GM21367 (cell line): ENCODE results near the gene AK1.
"Not testable (repeated sequence)": the region's sequence is repeated elsewhere in the genome, so short reads cannot be mapped to it uniquely, and the experiment has no call there.

ENCODE experiments used
- ATAC-seq: cut with Tn5 transposase; IDR thresholded peaks from one replicate; pipeline ENCODE4 v1.9.1; 2021; ENCODE audit not compliant: unreplicated experiment

Gene AK1

DNA sequence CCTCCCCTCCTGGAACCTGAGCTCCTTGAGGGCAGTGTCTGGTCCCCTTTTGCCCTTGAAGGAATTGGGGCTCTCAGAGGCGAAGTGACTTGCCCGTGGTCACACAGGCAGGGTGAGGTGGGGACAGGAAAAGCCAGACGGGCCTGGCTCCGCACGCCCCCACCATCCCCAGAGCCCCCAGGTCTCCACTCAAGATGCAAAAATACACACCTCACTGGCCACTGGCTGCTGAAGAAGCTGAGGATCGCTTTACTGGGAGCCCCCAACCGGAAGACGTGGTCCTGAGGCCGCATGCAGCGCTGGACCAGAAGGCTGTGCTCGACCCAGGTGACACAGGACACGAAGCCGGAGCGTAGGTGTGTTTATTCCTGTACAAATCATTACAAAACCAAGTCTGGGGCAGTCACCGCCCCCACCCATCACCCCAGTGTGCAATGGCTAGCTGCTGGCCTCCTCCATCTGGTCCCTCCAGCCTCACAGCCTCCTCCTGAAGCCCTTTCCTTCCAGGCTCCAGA lies 7.6 kb upstream of the AK1 start:
- ATAC-seq, result no peak

DNA sequence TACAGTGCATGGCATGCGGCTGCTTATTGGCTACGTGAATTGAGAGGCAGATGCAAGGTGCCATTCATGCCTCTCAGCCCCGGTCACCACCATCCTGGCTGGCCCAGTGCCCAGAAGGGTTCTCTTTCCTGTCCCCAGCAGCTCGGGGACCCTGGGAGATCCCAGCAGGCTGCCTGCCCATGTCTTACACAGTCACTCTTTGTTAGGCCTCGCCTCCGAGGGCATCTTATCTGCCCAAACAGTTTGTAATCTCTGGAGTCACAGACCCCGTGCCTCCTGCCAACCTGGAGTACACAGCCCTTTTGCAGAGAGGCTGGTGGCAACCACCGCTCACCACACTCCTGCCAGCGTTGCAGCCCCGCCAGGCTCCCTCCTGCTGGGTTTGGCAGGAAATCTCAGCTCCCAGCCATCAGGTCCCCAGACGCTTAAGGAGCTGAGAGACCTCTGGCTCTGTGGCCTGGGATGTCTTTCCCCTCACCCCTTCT lies 7.0 kb upstream of the AK1 start:
- no peak for ATAC-seq

DNA sequence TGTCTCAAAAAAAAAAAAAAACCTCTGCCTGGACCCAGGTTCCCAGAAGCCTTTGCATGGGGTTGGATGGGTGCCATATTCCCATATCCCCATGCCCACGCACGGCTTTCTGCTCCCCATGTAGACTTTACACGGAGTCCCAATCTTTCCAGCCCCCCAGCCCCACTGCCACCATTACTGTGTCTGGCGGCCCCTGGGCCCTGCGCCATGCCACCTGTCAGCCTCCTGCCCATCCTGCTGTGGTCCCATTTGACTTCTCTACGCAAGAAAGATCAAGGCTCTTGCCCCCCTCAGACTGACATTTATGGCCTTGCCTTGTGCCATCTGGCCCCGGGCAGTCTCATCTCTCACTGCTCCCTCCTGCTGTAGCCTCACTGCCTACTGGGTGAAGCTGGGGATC lies 6.5 kb upstream of the AK1 start:
- ATAC-seq, result no peak

DNA sequence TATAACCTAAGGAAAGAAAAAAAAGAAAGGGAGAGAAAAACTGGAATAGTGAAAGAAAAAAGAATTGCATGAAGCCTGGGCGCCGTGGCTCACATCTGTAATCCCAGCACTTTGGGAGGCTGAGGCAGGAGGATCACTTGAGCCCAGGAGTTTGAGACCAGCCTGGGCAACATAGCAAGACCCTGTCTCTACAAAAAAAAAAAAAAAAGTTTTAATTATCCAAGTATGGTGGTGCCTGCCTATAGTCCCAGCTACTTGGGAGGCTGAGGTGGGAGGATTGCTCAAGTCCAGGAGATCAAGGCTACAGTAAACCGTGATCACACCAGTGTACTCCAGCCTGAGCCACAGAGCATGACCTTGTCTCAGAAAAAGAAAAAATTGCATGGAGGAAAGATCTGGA lies 4.2 kb upstream of the AK1 start:
- not testable (repeated sequence) for ATAC-seq

DNA sequence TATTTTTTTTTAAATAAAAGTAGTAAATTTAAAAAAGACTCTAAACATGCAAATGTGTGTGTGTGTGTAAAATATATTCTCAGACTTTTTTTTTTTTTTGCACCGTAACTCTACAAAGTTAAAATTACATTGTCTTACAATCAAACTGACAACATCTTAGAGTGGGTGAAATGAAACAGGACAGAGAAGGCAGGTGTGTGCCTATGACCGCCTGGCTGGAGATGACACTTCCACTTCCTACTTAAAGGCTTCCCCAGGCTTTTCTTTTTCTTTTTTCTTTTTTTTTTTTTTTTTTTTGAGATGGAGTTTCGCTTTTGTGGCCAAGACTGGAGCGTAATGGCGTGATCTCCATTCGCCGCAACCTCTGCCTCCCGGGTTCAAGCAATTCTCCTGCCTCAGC lies 2.7 kb upstream of the AK1 start:
- ATAC-seq, result no peak

DNA sequence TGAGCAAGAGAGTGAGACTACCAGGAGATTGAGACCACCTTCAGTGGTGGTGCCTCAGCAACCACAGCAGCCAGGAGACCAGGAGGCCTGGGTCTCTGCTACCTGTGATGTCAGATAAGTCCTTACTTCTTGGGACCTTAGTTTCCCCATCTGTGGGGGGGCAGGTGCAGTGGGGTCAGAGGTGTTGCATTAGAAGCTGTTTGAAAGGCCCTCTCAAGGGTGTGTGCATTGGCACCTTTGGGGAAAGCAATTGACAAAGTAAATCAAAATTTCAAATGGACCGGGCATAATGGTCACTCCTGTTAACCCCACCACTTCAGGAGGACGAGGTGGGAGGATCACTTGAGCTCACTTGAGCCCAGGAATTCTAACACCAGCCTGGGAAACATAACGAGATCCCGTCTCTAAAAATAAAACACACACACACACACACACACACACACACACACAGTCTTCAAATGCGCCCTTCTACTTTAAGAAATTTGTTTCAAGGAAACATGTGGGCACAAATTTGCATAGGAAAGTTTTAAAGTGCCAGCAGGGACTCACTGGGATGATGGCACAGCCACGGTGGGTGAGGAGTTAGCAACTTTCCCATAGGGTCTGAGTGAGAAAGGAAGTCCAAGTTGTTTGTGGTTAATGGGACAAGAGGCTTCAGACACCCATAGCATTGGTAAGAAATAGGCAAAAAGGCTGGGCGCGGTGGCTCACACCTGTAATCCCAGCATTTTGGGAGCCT lies 1.3 kb upstream of the AK1 start:
- no peak for ATAC-seq

DNA sequence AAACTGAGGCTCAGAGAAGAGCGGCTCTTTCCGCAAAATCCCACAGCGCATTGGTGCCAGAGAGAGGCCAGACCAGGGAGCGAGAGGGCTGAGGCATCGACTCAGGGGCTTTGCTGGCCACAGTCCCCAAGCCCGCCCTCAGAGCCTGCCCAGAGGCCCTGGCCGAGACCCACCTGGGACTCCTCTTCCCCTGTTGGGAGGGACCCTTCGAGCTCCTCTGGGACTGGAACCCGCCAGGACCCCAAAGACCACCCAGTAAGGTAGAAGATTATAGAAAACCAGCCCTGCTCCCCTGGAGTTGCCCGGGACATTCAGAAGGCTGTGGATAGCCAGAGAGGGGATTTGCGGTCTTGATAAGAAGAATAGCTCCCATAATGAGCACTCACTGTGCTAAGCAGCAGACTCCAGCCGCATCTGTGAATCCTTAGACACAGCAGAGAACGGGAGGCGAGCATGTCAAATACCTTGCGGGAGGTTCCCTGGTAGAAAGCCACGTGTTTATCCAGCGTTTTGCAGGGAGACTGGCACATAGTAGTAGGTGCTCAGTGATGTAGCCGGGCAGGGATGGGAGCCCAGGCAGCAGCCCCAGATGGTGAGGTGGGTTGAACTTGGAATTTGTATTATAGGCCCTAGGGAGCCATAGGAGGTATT lies 651 bp upstream of the AK1 start:
- no peak for ATAC-seq

DNA sequence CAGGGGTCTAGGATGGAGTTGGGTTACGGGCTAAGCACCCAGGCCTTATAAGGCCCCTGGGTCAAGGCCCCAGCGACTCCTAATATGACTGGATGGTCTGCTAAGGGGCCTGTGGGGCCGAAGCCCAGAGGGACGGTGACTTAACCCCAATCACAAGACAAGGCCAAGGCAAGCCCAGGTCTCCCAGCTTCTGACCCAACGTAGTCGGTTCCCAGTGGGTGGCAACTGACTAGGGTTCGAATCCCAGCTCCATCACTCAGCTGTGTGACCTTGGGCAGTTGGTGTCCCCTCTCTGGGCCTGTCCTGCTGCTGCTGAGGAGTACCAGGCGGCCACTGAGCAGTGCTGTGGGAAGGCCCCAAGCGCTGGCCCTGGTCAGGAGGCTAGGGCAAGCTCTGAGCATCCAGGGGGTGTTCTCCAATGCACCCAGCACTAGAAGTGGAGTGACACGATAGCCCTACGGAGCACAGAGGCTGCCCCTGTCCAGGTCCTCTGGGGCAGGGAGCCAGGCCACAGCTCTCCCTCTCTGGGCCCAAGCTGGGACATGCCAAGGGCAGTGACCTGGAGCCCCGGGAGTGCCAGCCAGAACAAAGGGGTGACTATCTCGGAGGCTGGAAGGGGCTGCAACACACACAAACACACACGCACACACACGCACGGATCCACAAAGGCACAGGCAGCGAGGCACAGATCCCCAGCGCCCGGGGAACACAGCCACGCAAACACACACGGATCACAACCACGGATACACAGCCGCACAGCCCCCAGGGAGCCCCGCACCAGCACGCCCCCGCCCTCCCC lies 512 bp downstream of the AK1 start:
- no peak for ATAC-seq

DNA sequence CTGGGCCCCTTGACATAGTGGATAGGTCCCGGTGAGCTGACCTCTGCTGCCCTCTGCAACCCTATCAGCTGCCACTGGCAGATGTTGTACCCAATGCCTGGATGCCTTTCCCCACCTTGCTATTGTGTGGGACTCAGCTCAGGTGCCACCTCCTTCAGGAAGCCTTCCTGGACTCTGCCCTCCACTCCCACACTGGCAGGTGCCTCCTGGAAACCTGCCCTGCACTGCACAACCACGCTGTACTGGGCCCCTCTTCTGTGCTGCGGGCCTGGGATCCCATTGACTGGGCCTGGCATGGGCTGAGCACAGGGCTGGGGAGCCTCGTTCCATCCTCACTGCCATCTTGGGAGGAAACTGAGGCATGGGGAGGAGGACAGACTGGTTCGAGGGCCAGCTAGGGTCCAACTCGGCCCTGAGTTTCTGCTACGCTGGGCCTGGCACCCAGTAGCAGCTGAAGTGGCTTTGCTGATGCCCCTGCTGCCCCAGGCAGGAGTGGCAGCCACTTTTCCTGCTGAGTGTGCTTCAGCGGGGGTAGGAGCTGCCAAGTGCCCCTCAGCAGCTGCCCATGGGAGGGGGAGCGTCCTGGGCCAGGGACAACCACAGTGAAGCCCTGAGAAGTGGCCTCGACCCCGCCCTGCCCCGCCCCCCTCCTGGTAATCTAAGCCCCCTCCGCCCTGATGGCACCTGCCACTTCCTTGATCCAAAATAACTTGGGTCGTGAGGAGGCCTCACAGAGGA lies 1.3 kb downstream of the AK1 start:
- ATAC-seq, result no peak

DNA sequence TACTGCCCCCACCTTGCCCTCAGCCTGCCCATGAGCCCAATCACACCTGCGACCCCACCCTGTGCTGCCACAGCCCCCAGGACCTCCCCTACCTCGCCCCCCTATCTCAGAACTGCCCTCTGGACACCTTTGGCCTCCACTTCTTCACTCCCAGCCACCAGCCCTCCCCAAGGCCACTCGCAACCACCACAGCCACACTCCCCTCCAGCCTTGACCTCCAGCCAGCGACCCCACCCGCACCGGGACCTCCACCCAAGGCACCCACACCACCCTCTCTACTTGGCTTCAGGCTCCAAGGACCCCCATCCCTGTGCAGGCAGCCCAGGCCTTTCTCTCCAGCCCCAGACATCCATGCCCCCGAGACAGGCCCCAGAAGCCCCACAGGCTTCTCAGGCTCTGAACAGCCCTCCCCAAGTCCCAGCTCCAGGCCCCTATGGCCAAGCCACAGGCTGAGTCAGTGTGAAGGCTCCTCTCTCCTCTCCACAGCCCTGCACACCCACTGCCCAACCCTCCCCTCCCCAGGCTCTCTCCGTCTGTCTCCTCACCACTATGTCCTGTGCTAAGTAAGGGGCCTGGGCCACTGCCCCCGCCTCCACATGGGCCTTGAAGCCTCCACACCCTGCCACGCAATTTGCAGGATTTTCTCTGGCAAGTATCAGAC lies 2.0 kb downstream of the AK1 start:
- no peak for ATAC-seq

DNA sequence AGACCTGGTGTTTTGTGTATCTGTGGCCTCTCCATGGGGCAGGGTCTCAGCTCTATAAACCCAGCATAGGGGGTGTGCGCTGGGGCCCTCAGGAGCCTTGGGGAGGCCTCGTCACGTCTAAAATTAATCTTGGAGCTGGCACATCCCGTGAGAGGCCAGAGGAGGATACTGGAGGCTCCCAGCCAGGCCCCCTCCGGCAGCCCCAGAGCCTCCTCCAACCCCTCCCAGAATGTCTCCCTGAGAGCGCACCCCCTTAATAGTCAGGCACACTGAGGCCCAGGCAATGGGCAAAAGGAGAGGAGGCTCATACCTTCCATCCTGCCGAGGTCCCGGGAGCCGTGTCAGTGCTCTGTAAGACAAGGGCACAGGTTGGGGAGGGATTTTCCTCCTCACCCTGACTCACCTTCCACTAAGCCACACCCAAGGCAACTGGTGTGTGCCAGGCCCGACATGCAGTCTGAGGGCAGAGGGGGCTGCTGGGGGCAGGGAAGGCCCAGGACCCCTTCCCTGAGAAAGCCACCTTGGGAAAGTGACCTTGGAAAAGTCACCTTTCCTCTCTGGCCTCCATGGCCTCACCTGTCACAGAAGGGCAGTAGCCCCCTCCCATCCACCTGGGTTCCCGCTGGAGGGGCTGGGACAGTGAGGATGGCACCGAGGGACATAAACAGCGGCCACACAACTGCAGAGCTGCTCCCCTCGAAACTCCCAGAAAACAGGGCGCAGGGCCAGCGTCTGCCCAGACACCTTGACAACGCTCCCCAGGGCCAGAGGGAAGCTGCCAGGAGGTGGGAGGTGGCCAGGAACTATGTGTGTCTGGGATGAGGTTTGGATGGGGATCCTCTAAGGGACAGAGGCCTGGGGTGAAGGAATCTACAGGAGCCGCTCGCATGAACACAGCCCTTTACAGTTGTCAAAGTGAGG lies 2.9 kb downstream of the AK1 start:
- no peak for ATAC-seq

DNA sequence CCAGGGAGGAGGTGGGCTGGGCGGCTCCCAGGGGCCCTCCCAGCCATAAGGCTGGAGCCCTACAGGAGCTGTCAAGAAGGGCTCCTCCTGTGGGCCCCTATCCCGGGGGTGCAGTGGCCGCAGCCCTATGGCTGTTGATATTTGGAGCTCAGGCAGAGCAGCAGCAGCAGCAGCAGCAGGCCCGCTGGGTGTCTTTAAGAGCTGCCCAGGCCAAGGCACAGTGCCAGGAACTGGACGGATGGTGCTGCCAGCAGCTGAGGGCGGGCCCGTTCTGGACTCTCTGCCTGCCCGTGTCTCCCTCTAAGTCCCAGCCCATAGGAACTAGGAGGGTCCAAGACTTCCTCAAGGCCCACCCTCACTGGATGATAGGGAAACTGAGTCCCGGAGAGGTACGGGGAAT lies 3.6 kb downstream of the AK1 start:
- ATAC-seq, result no peak

DNA sequence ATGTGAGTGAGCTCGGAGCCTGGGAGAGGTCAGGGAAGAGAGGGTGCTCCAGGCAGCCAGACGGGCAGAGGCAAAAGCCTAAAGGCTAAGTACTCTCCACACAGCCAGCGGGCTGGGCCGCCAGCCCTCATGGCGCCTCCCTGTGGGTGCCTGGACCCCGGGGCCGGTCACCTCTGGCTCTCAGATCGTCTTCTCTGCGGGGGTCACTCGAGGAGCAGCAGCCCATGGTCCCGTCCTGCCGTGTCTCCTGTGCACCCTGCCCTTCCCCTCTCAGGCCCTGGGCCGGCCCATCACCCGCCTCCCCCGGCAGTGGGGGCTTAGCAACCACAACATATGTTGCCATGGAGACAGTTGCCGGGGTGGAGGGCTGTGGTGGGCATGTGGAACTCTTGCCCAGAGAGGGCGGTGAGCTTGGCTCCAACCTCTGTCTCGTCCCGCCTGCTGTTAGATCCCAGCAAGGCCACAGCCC lies 4.2 kb downstream of the AK1 start:
- ATAC-seq, result no peak

DNA sequence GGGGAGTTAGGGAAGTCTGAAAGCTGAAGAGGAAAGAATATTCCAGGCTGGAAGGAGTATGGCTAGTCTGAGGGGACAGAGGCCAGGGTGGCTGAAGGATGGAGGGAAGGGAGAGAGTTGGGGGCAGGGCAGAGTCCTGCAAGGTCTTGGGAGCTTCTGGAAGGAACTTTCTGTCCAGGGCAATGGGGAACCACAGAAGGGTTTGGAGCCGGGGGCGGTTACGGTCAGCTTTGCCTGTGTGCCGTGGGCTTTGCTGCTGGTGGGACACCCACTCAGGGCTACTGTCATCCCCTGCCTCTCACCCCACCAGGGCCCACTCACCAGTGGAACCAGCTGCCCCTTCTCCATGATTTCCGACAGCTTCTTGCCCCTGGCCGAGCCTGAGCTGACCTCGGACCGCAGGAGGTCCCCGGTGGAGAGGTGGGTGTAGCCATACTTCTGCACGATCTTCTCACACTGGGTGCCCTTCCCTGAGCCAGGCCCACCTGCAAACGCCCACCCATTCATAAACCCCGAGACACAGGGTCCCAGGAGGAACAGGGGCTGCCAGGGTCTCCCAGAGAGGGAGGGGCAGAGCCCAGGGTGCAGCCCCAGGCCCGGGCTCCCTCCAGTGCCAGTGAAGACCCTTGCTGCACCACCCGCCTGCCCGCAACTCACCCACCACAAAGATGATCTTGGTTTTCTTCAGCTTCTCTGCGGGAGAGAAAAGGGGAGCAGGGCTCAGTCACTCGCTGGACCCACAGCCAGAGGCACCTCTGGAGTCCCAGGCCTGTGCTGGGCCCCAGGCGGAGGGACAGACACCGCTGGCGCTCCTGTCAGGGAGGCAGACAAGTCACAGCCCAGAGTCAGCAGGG lies 4.9 kb downstream of the AK1 start:
- no peak for ATAC-seq

DNA sequence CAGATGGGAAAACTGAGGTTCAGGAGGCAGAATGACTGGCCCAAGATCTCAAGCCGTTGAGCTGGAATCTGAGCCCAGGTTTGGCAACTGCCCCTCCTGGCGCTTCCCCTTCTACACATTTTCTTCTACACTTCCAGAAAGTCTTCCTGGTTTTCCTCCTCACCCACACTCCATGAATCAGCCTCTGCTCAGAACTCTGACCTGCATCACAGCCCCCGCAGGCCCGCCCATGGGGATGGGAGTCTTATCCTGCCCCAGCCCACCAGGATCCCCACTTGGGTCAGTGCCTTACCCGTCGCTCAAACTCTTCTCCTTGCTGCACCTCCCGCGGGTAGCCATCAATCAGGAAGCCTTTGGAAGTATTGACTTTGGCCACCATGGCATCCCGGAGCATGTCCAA lies 5.9 kb downstream of the AK1 start:
- no peak for ATAC-seq

DNA sequence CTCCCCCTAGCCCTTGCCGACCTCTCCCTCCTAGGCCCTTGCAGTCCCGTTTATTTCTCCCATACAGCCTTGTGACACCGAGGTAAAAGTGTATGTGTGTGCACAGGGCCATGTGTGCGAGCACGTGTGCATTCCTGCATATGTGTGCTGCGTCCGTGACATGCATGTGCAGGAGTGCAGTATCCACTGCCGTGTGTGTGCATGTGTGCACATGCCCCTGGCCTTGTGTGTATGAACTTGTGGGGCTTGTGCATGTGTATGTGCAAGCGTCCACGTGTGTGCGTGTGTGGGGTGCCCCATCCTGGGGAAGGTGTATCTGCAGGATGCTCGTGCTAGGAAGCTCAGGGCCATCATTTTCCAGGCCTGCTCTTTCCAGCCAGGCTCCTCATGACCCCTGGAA lies 6.6 kb downstream of the AK1 start:
- no peak for ATAC-seq

DNA sequence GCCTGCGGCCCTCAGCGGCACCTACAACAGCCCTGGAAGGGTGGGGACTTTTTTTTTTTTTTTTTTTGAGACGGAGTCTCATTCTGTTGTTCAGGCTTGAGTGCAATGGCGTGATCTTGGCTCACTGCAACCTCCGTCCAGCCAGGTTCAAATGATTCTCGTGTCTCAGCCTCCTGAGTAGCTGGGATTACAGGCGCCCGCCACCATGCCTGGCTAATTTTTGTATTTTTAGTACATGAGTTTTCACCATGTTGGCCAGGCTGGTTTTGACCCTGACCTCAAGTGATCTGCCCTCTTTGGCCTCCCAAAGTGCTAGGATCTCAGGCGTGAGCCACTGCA lies 7.4 kb downstream of the AK1 start:
- ATAC-seq, result not testable (repeated sequence)

DNA sequence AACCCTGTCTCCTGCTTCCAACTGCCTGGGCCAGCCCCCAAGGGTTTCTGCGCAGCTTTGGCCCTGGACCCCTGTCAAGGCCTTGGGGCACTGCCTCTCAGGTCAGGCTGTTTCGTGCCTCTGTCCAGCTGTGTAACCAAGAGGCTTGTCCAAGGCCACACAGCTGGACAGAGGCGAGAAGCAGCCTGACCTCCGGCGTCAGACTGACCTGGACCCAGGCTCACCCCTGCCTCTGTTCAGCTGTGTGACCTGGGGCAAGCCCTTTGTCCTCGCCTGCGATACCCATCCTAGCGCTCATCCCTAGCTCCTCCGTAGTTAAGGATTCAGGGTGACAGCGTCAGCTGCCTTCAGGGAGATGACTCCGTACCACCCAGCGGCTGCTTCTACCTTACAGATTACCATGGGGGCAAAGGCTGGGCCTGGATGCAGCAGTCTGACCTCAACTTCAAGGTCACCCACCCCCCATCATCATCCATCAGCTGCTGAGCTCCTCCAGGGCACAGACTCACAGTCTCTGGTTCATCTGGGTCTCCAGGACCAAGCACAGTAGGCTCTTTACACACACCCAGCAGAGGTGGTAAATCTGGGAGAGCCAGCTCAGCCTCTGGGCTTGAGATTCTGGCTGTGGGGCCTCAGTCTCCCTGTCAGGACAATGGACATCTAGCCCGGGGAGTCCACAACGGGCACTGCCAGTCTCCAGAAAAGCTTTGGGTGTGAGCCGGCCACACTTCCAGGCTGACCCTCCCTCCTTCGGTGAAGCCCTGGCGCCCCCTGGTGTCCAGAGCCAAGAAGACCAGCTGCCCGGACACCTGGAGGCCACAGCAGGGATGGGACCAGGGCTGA lies 7.9 kb downstream of the AK1 start:
- ATAC-seq, result no peak
